ENCODE measurements around the gene KRTAP5-4.

DNA sequence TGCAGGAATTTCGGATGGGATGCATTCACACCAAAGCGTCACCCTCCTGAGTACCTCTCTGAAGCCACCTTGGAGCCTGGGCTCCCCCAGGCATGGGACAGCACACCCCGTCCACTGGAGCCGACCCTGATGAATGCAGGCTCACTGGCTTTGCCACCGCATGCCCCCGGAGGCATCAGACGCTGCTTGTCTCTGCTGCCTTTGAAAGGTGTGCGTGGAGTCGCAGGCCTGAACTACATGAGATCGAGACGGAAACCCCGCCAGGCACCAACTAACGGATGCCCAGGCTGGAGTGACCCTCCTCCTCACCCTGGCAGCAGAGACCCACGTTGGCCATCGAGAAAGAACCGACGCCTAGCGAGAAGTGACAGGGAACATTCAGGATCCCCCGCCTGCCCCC lies 30.1 kb upstream of the KRTAP5-4 start:
- TF ChIP-seq POLR2A (IDR thresholded peaks at IDR 0.05) (no peak), POLR2AphosphoS5 (IDR thresholded peaks at IDR 0.05; ENCODE audit: insufficient read depth in 1 of 2, low read depth in 1 of 2) (no peak)
